HG02588 (cell line): ENCODE measurements around the gene MYD88.
"Not testable (repeated sequence)": the region's sequence is repeated elsewhere in the genome, so short reads cannot be mapped to it uniquely, and the experiment has no call there.

Experiments
- ATAC-seq: cut with Tn5 transposase; IDR thresholded peaks from one replicate; pipeline ENCODE4 v1.9.1; 2021; ENCODE audit warnings: mild to moderate bottlenecking, moderate library complexity; ENCODE audit not compliant: unreplicated experiment

MYD88 gene

GRCh38 chr3:38125305-38126120 lies 12.9 kb upstream of the MYD88 start:
- no peak for ATAC-seq

DNA sequence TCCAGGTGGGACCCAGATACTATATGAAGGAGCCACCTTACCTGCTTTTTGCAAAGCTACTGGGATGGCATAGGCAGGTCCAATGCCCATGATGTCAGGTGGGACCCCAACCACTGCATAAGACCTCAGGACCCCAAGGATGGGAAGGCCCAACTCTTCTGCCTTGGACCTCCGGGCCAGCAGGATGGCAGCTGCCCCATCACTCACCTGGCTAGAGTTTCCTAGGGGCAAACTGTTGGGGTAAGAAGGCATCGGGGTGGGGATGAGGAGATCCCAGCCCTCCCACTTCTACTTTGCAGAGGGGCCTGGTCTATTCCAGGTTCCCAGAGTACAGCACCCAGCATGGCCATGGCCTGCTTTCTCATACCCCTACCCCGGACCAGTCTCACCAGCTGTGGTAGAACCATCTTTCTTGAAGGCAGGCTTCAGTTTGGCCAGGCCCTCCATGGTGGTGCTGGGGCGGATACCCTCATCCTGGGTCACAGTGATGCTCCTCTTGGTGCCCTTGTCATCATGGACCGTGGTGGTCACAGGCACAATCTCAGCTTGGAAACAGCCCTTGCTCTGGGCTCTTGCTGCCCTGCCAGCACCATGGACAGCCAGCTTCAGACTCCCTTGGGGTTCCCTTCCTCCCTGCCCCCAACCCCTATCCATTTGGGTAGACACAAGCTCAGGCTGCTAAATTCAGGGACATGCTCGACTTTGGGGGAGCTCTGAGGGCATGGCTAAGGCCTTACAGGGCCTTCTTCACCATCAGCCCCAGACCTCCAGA lies 12.2 kb upstream of the MYD88 start:
- ATAC-seq: no peak

DNA sequence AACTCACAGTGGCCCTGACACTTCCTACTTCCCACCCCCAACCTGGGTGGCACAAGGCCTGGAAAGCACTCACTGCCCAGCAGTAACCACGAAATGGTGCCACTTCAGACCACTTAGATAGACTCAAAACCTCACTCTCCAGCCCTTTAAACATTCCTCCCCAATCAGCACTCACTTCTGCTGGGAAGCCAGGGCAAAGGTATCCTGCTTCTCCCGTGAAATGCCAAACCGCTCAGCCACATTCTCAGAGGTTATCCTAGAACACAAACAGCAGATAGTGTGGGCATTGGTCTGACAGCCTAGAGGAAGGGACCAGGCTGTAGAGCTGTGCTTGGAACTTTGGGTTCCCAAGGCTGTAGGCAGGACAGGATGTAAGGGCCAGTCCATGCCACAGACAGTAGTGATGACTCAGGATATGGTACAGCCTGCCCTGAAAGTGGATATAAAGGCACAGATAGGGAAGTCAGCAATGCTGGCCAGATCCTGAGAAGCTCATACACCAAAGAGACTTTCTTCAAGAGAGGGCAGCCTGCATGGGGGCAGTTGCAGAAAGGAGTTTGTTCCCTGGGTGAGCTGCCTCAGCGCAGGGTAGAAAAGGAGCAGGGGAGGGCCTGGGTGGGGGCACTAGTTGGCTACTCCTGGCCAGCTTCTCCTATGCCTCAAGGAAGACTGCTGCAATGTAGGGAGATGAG lies 10.7 kb upstream of the MYD88 start:
- no peak for ATAC-seq

- no peak for ATAC-seq
Observed at GRCh38 chr3:38128303-38128655, 10.2 kb upstream of the MYD88 start.

DNA sequence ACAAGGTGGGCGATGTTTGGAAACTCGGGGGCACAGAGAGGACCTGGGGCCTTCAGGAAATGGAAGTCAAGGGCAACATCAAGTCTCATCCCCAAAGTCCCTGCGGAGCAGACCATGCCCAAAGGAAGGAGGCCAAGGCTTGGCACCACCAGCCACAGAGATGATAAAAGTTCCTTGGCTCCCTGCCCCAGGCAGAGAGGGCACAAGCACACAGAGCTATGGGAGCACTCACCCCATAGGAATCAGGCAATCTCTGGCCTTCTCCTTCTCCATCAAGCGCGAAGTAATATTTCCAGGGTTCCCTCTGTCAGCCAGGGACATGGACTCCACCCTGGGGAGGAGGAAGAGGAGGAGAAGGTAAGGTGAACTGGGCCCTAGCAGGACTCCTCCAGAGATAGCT lies 9.4 kb upstream of the MYD88 start:
- ATAC-seq: no peak

DNA sequence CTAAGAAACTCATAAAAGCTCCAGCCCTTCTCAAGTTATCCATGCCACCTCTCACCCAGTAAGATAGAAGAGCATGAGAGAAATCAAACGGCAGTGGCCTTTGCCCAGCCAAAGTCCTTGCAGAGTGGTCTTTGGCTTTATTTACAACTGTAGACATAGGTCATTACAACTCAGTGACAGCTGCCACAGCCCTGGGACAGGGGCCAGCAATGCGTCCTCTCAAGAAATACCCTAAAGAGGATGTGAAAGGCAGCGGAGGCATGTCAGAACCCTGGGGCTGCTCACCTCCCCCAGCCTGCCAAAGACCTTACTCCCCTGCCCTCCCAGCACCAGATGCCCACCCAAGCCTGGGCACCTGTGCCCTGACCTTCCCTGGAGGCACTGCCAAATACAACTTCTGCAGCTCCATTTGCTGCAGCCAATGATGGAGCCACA lies 7.8 kb upstream of the MYD88 start:
- no peak for ATAC-seq

GRCh38 chr3:38131621-38132369 lies 6.7 kb upstream of the MYD88 start:
- ATAC-seq: no peak

DNA sequence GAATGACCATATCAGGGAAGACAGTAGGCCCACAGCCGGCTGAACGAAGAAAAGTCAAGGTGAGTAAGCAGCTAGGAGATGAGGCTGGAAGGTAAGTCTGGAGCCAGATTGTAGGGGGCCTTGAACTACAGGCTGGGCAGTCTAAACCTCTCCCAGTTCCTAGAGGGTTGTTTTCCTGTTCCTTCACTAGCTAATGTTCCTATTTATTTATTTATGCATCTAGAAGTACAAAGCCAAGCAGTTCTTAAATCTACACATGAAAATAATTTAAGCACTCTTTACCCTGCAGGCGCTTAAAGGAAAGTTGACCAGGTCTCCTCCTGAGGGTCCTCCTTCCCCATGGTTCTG lies 5.3 kb upstream of the MYD88 start:
- no peak for ATAC-seq

DNA sequence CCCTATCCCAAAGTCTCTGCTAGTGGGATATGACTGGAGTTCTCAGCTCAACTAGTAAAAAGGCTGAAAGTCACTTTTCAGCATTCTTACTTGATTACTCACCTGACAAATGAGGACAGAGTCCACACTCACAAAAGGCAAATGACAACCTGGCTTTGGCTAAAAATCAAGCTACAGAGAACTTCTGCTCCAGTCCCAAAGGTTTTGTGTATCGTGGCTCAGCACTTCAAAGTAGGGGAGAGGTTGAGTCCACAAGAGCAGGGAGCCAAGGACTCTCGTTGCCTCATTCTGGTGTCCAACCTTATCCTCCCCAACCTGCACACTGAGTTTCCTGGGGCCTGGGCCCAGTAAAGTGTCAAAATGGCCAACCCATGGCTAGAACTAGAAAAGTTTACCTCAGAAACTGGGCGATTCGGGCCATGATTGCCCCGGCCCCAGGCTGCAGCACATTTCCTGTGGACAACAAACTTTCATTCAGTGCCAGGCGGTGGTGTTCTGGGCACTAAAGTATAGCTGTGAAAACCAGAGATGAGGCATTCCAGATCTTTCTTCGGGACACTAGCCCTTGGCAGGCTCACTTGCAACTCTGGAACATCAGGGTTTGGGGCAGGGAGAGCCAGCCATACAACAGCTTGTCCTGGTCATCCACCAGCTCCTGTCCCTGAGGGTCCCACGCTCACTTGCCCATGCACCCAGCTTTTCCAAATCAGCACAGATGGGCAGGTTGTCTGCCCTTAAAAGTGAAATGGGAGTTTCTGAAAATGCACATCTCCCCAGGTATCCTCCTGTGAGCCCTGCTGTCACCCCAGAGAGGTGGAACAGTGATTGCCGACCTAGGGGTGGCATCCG lies 4.7 kb upstream of the MYD88 start:
- ATAC-seq: no peak

GRCh38 chr3:38134517-38135143 lies 3.8 kb upstream of the MYD88 start:
- ATAC-seq: not testable (repeated sequence)

- not testable (repeated sequence) for ATAC-seq
Observed at GRCh38 chr3:38135621-38136277, 2.7 kb upstream of the MYD88 start.

- no peak for ATAC-seq
Observed at GRCh38 chr3:38136393-38136776, 2.1 kb upstream of the MYD88 start.

- ATAC-seq: peak; percentile 89
Observed at GRCh38 chr3:38136777-38137614, 1.5 kb upstream of the MYD88 start, which contains the start of gene ACAA1. Gene ACAA1, minus strand, starts transcription at chr3:38137127. Its CDS starts 92 bp downstream, at chr3:38137035.

- ATAC-seq: no peak
Observed at GRCh38 chr3:38137615-38138348, 679 bp upstream of the MYD88 start.

GRCh38 chr3:38139191-38139590 lies 730 bp downstream of the MYD88 start:
- ATAC-seq: no peak

DNA sequence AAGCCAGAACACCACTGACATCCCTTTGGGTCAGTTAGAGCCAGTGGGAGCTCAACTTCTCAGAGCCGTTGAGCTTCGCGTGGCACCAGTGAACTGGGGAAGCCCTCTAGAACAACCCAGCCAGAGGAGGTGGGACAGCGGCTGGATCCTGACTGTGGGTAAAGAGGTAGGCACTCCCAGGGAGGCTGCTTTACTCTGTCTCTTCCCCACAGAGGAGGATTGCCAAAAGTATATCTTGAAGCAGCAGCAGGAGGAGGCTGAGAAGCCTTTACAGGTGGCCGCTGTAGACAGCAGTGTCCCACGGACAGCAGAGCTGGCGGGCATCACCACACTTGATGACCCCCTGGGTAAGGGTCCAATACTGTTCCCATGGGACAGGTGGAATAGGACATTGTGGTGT lies 1.2 kb downstream of the MYD88 start:
- no peak for ATAC-seq

- ATAC-seq: no peak
Observed at GRCh38 chr3:38140326-38141172, 2.1 kb downstream of the MYD88 start.
